PC-9 (cell line): ENCODE results near the gene ELP5.

Source experiments
- EZH2 ChIP-seq: fragments of 200-600 bp; sonication (generic); IDR thresholded peaks from 2 replicates; pipeline ENCODE4 v1.8.0; 2017; ENCODE audit warnings: antibody characterized with exemption, low read depth
- TF ChIP-seq, protein P1 (sequence below): fragments of 200-600 bp; sonication (generic); conservative IDR thresholded peaks from 2 replicates; pipeline ENCODE4 v1.6.1; 2017; ENCODE audit warnings: mixed run types, antibody characterized with exemption, mild to moderate bottlenecking, moderate library complexity

DNA sequence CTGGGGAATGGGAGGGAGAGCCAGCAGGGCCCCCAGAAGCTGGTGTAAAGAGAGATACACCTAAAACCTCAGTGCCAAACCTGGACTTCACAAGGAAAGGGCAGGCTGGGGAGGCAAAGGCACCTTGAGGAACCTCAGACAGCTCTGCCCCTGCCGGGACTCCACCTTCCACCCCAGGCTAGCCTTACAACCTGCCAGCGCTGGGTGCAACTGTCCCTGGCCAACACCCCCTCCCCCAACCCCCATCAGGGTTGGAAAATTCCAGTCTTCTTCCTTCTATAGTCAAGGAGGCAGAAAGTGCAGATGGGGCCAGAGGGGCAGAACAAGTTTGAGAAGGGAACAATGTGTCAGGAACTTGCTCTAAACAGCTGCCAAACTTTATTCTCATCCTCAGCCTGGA, 40.2 kb downstream of the ELP5 start:
- TF ChIP-seq, protein P1, sequence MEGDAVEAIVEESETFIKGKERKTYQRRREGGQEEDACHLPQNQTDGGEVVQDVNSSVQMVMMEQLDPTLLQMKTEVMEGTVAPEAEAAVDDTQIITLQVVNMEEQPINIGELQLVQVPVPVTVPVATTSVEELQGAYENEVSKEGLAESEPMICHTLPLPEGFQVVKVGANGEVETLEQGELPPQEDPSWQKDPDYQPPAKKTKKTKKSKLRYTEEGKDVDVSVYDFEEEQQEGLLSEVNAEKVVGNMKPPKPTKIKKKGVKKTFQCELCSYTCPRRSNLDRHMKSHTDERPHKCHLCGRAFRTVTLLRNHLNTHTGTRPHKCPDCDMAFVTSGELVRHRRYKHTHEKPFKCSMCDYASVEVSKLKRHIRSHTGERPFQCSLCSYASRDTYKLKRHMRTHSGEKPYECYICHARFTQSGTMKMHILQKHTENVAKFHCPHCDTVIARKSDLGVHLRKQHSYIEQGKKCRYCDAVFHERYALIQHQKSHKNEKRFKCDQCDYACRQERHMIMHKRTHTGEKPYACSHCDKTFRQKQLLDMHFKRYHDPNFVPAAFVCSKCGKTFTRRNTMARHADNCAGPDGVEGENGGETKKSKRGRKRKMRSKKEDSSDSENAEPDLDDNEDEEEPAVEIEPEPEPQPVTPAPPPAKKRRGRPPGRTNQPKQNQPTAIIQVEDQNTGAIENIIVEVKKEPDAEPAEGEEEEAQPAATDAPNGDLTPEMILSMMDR, result no peak
- TF ChIP-seq EZH2, result no peak
